Measurements from ENCODE around the gene THBS1.

THBS1 gene

DNA sequence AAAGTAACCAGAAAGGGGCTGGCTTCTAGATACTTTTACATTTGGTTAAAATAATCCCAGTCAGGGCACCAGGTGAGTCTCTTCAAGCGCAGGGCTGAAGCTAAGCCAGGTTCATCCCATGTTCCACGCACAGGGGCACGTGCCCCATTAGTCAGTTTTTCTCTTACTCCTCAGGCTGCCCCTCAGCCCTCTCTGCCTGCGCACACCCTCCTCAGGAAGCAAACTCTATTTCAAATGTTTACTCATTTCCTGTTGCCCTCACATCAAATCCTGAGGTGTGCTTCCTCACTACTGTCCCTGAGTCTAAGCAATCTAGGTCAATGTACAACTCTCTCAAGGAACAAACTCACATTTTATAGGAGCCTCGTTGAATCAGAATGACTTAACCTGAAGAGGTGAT is 48.5 kb downstream of the THBS1 start:
- TF ChIP-seq FOXM1 (IDR thresholded peaks at IDR 0.05; ENCODE audit: borderline replicate concordance, low read depth) = no peak
- no peak for TF ChIP-seq EP300 (IDR thresholded peaks at IDR 0.05; ENCODE audit: borderline replicate concordance)

GRCh38 chr15:39629906-39630305 is 49.0 kb downstream of the THBS1 start:
- TF ChIP-seq EGR1 (IDR thresholded peaks at IDR 0.05) = no peak
- TF ChIP-seq YY1 (IDR thresholded peaks at IDR 0.05; ENCODE audit: low read depth) = no peak
- TF ChIP-seq FOXM1 (IDR thresholded peaks at IDR 0.05; ENCODE audit: borderline replicate concordance, low read depth) = no peak

DNA sequence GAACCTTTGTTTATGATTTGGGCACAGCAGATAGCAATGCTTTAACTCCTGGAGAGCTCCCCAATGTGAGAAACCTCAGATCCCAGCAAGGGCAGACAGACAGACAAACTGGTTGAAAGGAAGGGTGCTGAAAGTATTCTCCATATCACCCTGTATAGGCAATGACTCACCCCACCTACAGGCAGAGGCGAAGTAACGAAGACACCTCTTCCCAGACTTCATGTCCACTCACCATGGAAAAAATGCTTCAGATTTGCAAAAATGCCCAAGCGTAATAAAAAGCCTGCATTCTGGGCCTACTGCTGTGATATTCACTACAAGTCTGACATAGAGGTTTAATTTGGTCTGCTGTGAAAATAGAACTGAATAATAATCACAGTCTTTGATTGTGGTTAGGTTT is 50.5 kb downstream of the THBS1 start:
- no peak for TF ChIP-seq CREB1 (IDR thresholded peaks at IDR 0.05; ENCODE audit: low read depth)
- TF ChIP-seq TCF12 (IDR thresholded peaks at IDR 0.05; ENCODE audit: low read depth) = no peak
- TF ChIP-seq, protein P1, sequence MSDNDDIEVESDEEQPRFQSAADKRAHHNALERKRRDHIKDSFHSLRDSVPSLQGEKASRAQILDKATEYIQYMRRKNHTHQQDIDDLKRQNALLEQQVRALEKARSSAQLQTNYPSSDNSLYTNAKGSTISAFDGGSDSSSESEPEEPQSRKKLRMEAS (IDR thresholded peaks at IDR 0.05) = no peak
- no peak for TF ChIP-seq RAD21 (IDR thresholded peaks at IDR 0.05; ENCODE audit: low read depth)
- no peak for TF ChIP-seq EP300 (IDR thresholded peaks at IDR 0.05; ENCODE audit: borderline replicate concordance)

GRCh38 chr15:39638041-39638440 is 57.2 kb downstream of the THBS1 start:
- TF ChIP-seq TAF1 (IDR thresholded peaks at IDR 0.05; ENCODE audit: low read depth) (no peak), RAD21 (IDR thresholded peaks at IDR 0.05; ENCODE audit: low read depth) (no peak), TEAD4 (IDR thresholded peaks at IDR 0.05) (no peak), NFIC (IDR thresholded peaks at IDR 0.05) (no peak), CEBPB (IDR thresholded peaks at IDR 0.05) (no peak), USF1 (IDR thresholded peaks at IDR 0.05) (no peak), EP300 (IDR thresholded peaks at IDR 0.05; ENCODE audit: borderline replicate concordance) (no peak), YY1 (IDR thresholded peaks at IDR 0.05; ENCODE audit: low read depth) (no peak), FOXM1 (IDR thresholded peaks at IDR 0.05; ENCODE audit: borderline replicate concordance, low read depth) (no peak), TCF12 (IDR thresholded peaks at IDR 0.05; ENCODE audit: low read depth) (no peak), EGR1 (IDR thresholded peaks at IDR 0.05) (no peak), CREB1 (IDR thresholded peaks at IDR 0.05; ENCODE audit: low read depth) (no peak)
- TF ChIP-seq, protein P2, sequence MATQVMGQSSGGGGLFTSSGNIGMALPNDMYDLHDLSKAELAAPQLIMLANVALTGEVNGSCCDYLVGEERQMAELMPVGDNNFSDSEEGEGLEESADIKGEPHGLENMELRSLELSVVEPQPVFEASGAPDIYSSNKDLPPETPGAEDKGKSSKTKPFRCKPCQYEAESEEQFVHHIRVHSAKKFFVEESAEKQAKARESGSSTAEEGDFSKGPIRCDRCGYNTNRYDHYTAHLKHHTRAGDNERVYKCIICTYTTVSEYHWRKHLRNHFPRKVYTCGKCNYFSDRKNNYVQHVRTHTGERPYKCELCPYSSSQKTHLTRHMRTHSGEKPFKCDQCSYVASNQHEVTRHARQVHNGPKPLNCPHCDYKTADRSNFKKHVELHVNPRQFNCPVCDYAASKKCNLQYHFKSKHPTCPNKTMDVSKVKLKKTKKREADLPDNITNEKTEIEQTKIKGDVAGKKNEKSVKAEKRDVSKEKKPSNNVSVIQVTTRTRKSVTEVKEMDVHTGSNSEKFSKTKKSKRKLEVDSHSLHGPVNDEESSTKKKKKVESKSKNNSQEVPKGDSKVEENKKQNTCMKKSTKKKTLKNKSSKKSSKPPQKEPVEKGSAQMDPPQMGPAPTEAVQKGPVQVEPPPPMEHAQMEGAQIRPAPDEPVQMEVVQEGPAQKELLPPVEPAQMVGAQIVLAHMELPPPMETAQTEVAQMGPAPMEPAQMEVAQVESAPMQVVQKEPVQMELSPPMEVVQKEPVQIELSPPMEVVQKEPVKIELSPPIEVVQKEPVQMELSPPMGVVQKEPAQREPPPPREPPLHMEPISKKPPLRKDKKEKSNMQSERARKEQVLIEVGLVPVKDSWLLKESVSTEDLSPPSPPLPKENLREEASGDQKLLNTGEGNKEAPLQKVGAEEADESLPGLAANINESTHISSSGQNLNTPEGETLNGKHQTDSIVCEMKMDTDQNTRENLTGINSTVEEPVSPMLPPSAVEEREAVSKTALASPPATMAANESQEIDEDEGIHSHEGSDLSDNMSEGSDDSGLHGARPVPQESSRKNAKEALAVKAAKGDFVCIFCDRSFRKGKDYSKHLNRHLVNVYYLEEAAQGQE (IDR thresholded peaks at IDR 0.05; ENCODE audit: low read depth) = no peak

DNA sequence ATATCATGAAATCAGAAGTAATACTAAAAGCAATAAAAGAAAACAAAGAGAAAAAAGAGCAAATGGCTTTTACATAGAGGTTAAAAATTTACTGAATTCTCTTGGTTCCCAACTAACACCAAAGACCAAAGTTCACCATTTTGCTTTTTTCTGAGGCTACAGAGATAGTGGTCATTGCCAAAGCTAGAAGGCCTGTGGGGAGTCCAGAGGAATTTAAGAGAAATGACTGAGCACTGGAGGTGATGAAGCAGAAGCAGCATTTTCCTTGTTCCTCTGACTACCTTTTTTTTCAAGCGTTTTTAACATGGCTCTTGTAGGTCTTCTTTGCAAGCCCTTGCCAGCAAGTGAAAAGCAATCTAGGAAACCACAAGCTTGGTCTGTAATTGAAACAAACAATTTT is 58.2 kb downstream of the THBS1 start:
- TF ChIP-seq EGR1 (IDR thresholded peaks at IDR 0.05) (no peak), CREB1 (IDR thresholded peaks at IDR 0.05; ENCODE audit: low read depth) (no peak), EP300 (IDR thresholded peaks at IDR 0.05; ENCODE audit: borderline replicate concordance) (no peak), RAD21 (IDR thresholded peaks at IDR 0.05; ENCODE audit: low read depth) (no peak), NFIC (IDR thresholded peaks at IDR 0.05) (no peak), CEBPB (IDR thresholded peaks at IDR 0.05) (no peak), TCF12 (IDR thresholded peaks at IDR 0.05; ENCODE audit: low read depth) (no peak), USF1 (IDR thresholded peaks at IDR 0.05) (no peak)

- TF ChIP-seq, protein P2 (IDR thresholded peaks at IDR 0.05; ENCODE audit: low read depth) = no peak
- TF ChIP-seq CREB1 (IDR thresholded peaks at IDR 0.05; ENCODE audit: low read depth) (no peak), YY1 (IDR thresholded peaks at IDR 0.05; ENCODE audit: low read depth) (no peak), NFIC (IDR thresholded peaks at IDR 0.05) (no peak), ZBTB7A (IDR thresholded peaks at IDR 0.05; ENCODE audit: low read depth) (no peak), EGR1 (IDR thresholded peaks at IDR 0.05) (no peak), TEAD4 (IDR thresholded peaks at IDR 0.05) (no peak), CEBPB (IDR thresholded peaks at IDR 0.05) (no peak), TCF12 (IDR thresholded peaks at IDR 0.05; ENCODE audit: low read depth) (no peak), FOXM1 (IDR thresholded peaks at IDR 0.05; ENCODE audit: borderline replicate concordance, low read depth) (no peak), EP300 (IDR thresholded peaks at IDR 0.05; ENCODE audit: borderline replicate concordance) (no peak), RAD21 (IDR thresholded peaks at IDR 0.05; ENCODE audit: low read depth) (no peak), USF1 (IDR thresholded peaks at IDR 0.05) (no peak)
- TF ChIP-seq, protein P1 (IDR thresholded peaks at IDR 0.05) = no peak
Measured at GRCh38 chr15:39640665-39641064, 59.8 kb downstream of the THBS1 start.

Data from Ishikawa (cell line).